Astrocyte (in vitro differentiated cells and primary cell): ENCODE measurements around the gene MYG1. TPM values are rescaled to one million over a fixed set of nuclear protein-coding genes. Genes with fewer than 3 reads are reported as not detected.

ENCODE experiments used
- DNase-seq: peaks from one replicate; pipeline ENCODE4 v3.0.0-alpha.2; 2010; ENCODE audit warnings: low read depth
- FAIRE-seq: peaks from 2 replicates; lab custom pipeline; 2011; peaks lifted over from hg19 to GRCh38; lab: Jason Lieb, UNC
- H2AFZ ChIP-seq: 2 replicates; pipeline ENCODE4 v1.6.0; 2012; ENCODE audit warnings: low read depth, low read length, inconsistent platforms
- H3K27ac ChIP-seq: 2 replicates; pipeline ENCODE4 v1.5.1; 2011; ENCODE audit warnings: low read depth, low read length, inconsistent platforms
- H3K27me3 ChIP-seq: 2 replicates; pipeline ENCODE4 v1.6.0; 2011; ENCODE audit warnings: low read length, inconsistent platforms; ENCODE audit not compliant: insufficient read depth
- H3K36me3 ChIP-seq: 2 replicates; pipeline ENCODE4 v1.5.1; 2011; ENCODE audit warnings: low read length, inconsistent platforms; ENCODE audit not compliant: insufficient read depth
- H3K4me1 ChIP-seq: 2 replicates; pipeline ENCODE4 v1.5.1; 2011; ENCODE audit warnings: low read length, inconsistent platforms; ENCODE audit not compliant: insufficient read depth
- H3K4me2 ChIP-seq: 2 replicates; pipeline ENCODE4 v1.6.0; 2012; ENCODE audit warnings: low read length, inconsistent platforms
- H3K4me3 ChIP-seq: 2 replicates; pipeline ENCODE4 v1.5.1; 2011; ENCODE audit warnings: low read depth, mild to moderate bottlenecking, low read length, inconsistent platforms; ENCODE audit not compliant: insufficient read depth
- H3K79me2 ChIP-seq: 2 replicates; pipeline ENCODE4 v1.6.0; 2012; ENCODE audit warnings: mild to moderate bottlenecking, low read length, inconsistent platforms; ENCODE audit not compliant: insufficient read depth
- H3K9ac ChIP-seq: 2 replicates; pipeline ENCODE4 v1.6.0; 2012; ENCODE audit warnings: mild to moderate bottlenecking, low read length, inconsistent platforms
- H3K9me3 ChIP-seq: 2 replicates; pipeline ENCODE4 v1.5.1; 2012; ENCODE audit warnings: low read depth, mild to moderate bottlenecking, low read length, inconsistent platforms; ENCODE audit not compliant: insufficient read depth
- H4K20me1 ChIP-seq: 2 replicates; pipeline ENCODE4 v1.6.0; 2012; ENCODE audit warnings: low read length, inconsistent platforms; ENCODE audit not compliant: insufficient read depth
- H3K27ac Mint-ChIP-seq: one replicate; pipeline ENCODE4 v1.8.0; 2021; ENCODE audit warnings: mild to moderate bottlenecking, mixed read lengths; ENCODE audit not compliant: unreplicated experiment
- H3K27me3 Mint-ChIP-seq: one replicate; pipeline ENCODE4 v1.8.0; 2021; ENCODE audit warnings: low read depth, mixed read lengths; ENCODE audit not compliant: unreplicated experiment
- H3K36me3 Mint-ChIP-seq: one replicate; pipeline ENCODE4 v1.8.0; 2021; ENCODE audit warnings: low read depth, mixed read lengths; ENCODE audit not compliant: unreplicated experiment
- H3K4me1 Mint-ChIP-seq: one replicate; pipeline ENCODE4 v1.8.0; 2021; ENCODE audit warnings: low read depth, mixed read lengths; ENCODE audit not compliant: unreplicated experiment
- H3K4me3 Mint-ChIP-seq: one replicate; pipeline ENCODE4 v1.8.0; 2021; ENCODE audit warnings: mild to moderate bottlenecking, moderate library complexity, mixed read lengths; ENCODE audit not compliant: unreplicated experiment
- H3K9me3 Mint-ChIP-seq: one replicate; pipeline ENCODE4 v1.8.0; 2021; ENCODE audit warnings: mild to moderate bottlenecking, mixed read lengths; ENCODE audit not compliant: unreplicated experiment
- EZH2 ChIP-seq: IDR thresholded peaks from 2 replicates; pipeline ENCODE4 v1.6.1; 2012; ENCODE audit warnings: mild to moderate bottlenecking, low read length, inconsistent platforms; ENCODE audit not compliant: insufficient read depth
- total RNA-seq: library from RNA; stranded (reverse); gene quantifications from 2 replicates; pipeline ENCODE4 v1.2.1, GENCODE V29; 2021
- TF ChIP-seq, protein P1 (sequence below): IDR thresholded peaks from 2 replicates; pipeline ENCODE4 v1.5.1; 2011; ENCODE audit warnings: low read depth, mild to moderate bottlenecking, inconsistent platforms, low read length, moderate library complexity; ENCODE audit not compliant: insufficient read depth

MYG1 gene
- total RNA-seq, 1 donor from 2014 or later = 40.9 TPM

DNA sequence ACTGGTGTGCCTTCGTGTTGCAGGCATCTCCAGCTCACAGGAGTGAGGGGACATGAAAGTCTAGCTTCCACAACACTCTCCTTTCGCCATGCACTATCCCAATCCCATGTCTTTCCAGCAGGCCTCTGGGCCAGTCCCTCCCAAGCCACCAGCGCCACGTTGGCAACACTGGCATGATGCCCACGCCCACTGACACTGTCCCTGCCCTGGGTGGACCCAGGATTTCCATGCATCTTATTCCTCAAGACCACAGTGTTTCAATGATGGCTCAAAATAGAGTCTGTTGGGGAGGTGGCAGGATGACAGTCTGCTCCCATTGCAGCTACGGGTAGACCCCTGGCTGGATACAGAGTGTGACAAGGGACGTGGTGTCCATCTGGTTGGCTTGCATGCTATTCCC lies 34.4 kb downstream of the MYG1 start:
- H3K27ac ChIP-seq = no peak overlapping the region
- no peaks in the 10 kb centered on the region for H3K36me3 ChIP-seq
- no peaks in the 10 kb centered on the region for H3K36me3 Mint-ChIP-seq
- no peaks in the 10 kb centered on the region for H3K9me3 Mint-ChIP-seq
- no peaks in the 10 kb centered on the region for H3K9me3 ChIP-seq
- peaks cover 6% of the 10 kb centered on the region for H3K4me1 Mint-ChIP-seq
- H2AFZ ChIP-seq = no peak overlapping the region
- peaks cover 69% of the 10 kb centered on the region for H3K27me3 Mint-ChIP-seq
- H3K4me1 ChIP-seq = no peaks in the 10 kb centered on the region
- no peak overlapping the region for H3K4me3 ChIP-seq
- no peak for FAIRE-seq
- H4K20me1 ChIP-seq = no peaks in the 10 kb centered on the region
- H3K4me3 Mint-ChIP-seq = no peak overlapping the region
- no peaks in the 10 kb centered on the region for H3K79me2 ChIP-seq
- peaks cover 28% of the 10 kb centered on the region for H3K27me3 ChIP-seq
- H3K27ac Mint-ChIP-seq = no peak overlapping the region
- H3K4me2 ChIP-seq = no peak overlapping the region
- no peak for DNase-seq
- TF ChIP-seq, protein P1, sequence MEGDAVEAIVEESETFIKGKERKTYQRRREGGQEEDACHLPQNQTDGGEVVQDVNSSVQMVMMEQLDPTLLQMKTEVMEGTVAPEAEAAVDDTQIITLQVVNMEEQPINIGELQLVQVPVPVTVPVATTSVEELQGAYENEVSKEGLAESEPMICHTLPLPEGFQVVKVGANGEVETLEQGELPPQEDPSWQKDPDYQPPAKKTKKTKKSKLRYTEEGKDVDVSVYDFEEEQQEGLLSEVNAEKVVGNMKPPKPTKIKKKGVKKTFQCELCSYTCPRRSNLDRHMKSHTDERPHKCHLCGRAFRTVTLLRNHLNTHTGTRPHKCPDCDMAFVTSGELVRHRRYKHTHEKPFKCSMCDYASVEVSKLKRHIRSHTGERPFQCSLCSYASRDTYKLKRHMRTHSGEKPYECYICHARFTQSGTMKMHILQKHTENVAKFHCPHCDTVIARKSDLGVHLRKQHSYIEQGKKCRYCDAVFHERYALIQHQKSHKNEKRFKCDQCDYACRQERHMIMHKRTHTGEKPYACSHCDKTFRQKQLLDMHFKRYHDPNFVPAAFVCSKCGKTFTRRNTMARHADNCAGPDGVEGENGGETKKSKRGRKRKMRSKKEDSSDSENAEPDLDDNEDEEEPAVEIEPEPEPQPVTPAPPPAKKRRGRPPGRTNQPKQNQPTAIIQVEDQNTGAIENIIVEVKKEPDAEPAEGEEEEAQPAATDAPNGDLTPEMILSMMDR = no peak
- TF ChIP-seq EZH2 = no peak
- H3K9ac ChIP-seq = no peak overlapping the region

DNA sequence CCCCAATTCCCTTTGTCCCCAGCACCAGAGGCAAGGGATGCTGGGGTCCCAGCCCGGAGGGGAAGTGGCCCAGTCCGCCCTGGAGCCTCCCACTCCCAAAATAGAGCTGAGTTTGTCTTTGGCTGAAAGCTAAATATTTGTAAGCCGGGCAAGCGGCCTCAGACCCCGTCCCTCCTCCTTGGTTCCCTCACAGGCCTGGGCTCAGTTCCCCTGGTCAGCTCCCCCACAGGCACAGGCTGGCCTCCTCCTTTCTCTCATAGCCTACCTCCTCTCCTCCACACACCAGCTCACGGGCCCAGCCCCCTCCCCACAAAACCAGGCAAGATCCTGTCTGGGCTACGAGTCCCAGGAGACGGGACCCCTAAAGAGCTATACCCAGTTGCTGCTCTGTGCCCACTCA lies 35.3 kb downstream of the MYG1 start:
- Histone ChIP-seq H3K9ac (no peak overlapping the region), H3K27me3 (peaks cover 29% of the 10 kb centered on the region), H3K9me3 (no peaks in the 10 kb centered on the region), H3K27ac (no peak overlapping the region), H3K36me3 (no peaks in the 10 kb centered on the region), H3K4me1 (no peaks in the 10 kb centered on the region), H2AFZ (no peak overlapping the region), H3K79me2 (no peaks in the 10 kb centered on the region), H4K20me1 (no peaks in the 10 kb centered on the region), H3K4me3 (no peak overlapping the region), H3K4me2 (no peak overlapping the region)
- Mint-ChIP-seq H3K27ac (no peak overlapping the region), H3K4me3 (no peak overlapping the region), H3K9me3 (peaks cover 2% of the 10 kb centered on the region), H3K36me3 (no peaks in the 10 kb centered on the region), H3K27me3 (peaks cover 65% of the 10 kb centered on the region), H3K4me1 (peaks cover 6% of the 10 kb centered on the region)
- FAIRE-seq = no peak
- DNase-seq = no peak
- TF ChIP-seq, protein P1 = no peak
- TF ChIP-seq EZH2 = no peak

DNA sequence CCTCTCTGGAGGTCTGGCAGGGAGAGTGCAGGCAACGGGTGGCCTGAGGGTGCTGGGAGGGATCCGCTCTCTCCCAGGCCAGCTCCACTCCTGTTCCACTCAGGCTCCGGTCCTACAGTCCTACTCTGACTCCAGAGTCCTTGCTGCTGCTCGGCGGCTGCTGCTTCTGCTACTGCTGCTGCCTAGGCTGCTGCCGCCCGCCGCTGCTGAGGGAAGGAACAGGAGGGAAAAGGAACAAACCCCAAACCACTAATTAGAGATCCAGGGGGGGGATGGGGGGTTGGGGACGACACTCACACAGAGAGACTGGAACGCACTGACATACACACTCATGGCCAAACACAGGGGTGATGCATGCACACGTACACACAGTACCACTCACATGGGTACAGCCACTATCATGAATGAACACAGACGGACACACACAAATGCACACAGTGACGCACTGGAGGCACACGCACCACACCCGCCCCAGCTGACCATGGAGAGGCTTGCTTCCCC lies 36.7 kb downstream of the MYG1 start, which contains the start of gene SP7:
TSS of gene SP7 (minus strand) at position 174 of the 501 bp plus-strand sequence. CDS start 708 bp downstream, outside the sequence.
- Mint-ChIP-seq H3K36me3 (no peaks in the 10 kb centered on the region), H3K9me3 (peaks cover 6% of the 10 kb centered on the region), H3K4me3 (no peak within 1 kb of the TSS), H3K27ac (no peak within 1 kb of the TSS), H3K27me3 (peaks cover 64% of the 10 kb centered on the region), H3K4me1 (peaks cover 12% of the 10 kb centered on the region)
- peaks cover 35% of the 10 kb centered on the region for H3K27me3 ChIP-seq
- H3K27ac ChIP-seq = no peak within 1 kb of the TSS
- H4K20me1 ChIP-seq = no peaks in the 10 kb centered on the region
- H3K4me3 ChIP-seq = no peak within 1 kb of the TSS
- H3K9me3 ChIP-seq = no peaks in the 10 kb centered on the region
- H3K79me2 ChIP-seq = no peaks in the 10 kb centered on the region
- FAIRE-seq (no peak), DNase-seq (no peak)
- no peaks in the 10 kb centered on the region for H3K4me1 ChIP-seq
- H3K9ac ChIP-seq = no peak within 1 kb of the TSS
- no peaks in the 10 kb centered on the region for H3K36me3 ChIP-seq
- TF ChIP-seq, protein P1 = no peak
- peak; percentile 21 for TF ChIP-seq EZH2
- no peak within 1 kb of the TSS for H2AFZ ChIP-seq
- H3K4me2 ChIP-seq = no peak within 1 kb of the TSS
